NCI-H748 (cell line): Measurements from ENCODE around the gene SENP7.
"Not testable (repeated sequence)": the region's sequence is repeated elsewhere in the genome, so short reads cannot be mapped to it uniquely, and the experiment has no call there.

Source experiments
- DNase-seq: peaks from one replicate; lab custom pipeline; 2025; ENCODE audit not compliant: unreplicated experiment; lab: John Stamatoyannopoulos, UW

Gene SENP7, protein sequence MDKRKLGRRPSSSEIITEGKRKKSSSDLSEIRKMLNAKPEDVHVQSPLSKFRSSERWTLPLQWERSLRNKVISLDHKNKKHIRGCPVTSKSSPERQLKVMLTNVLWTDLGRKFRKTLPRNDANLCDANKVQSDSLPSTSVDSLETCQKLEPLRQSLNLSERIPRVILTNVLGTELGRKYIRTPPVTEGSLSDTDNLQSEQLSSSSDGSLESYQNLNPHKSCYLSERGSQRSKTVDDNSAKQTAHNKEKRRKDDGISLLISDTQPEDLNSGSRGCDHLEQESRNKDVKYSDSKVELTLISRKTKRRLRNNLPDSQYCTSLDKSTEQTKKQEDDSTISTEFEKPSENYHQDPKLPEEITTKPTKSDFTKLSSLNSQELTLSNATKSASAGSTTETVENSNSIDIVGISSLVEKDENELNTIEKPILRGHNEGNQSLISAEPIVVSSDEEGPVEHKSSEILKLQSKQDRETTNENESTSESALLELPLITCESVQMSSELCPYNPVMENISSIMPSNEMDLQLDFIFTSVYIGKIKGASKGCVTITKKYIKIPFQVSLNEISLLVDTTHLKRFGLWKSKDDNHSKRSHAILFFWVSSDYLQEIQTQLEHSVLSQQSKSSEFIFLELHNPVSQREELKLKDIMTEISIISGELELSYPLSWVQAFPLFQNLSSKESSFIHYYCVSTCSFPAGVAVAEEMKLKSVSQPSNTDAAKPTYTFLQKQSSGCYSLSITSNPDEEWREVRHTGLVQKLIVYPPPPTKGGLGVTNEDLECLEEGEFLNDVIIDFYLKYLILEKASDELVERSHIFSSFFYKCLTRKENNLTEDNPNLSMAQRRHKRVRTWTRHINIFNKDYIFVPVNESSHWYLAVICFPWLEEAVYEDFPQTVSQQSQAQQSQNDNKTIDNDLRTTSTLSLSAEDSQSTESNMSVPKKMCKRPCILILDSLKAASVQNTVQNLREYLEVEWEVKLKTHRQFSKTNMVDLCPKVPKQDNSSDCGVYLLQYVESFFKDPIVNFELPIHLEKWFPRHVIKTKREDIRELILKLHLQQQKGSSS

DNA sequence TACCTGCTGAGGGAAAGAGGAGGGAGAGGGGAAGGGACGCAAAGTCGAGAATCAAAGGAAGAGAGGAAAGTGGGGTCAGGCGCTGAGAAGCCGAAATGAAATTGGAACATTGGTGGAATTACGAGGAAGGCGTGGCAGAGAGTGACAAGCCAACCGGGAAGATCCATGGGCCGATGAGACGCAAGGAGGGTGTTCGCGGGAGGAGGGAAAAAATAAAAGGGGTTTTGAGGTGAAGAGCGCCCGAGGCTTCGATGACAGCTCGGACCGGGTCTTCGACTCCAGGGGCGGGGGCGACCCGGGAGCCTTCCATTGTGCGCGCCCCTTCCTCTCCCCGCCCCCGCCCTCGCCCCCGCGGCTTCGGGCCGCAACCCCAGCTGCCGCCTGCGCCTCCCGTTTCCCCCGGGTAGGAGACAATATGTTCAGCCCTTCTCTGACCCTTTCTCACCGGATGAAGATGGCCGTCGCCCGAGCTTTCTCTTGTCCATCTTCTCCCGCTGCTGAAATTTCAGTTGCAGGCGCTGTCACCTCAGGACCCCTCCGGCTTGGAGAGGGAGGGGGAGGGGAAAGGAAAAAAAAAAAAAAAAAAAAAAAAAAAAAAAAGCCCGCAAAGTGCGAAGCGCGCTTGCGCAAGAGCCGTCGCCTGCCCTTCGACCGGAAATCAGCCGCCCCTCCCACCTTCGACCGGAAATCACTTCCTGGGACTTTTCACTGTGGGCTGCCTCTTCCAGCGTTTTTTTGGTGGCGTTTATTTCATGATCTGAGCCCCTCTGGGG lies at the start of gene SENP7:
TSS of gene SENP7 (minus strand) at position 567 of the 773 bp plus-strand sequence. CDS start at position 485, 82 bp downstream.
- DNase-seq: peak; percentile 78

DNA sequence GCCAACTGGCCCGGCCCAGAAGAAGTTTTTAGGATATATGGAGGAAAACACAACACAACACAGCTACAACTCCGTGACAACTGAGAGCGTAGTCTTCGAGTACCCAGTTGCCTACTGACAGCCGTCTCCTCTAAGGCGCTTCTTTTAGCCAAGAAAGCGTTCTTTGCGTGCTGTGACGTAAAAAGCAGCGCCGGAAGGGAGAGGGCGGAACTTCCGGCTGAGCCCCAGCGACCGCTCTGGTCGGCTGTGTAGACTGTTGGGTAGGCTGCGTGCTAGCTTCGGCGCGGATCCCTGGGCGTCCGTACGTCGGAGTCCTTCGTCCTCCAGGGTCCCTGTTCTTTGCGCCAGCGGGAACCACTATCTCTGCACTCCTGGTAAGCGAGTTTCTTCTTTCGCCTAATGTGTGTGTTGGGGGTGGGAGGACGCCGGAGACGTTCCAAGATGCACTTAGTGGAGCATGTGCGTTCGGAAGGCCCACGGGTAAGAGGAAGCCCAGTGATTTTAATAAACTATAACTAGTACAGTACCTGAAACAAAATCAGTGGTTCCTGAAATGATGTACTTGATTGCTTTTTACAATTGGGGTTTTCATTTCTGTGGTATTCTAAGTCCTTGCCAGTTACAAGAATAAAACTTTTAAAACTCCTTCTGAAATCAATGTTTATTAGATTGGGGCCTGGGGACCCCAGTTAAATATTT lies 48.8 kb upstream of the SENP7 start, which contains the start of gene TRMT10C:
TSS of gene TRMT10C (plus strand) at position 239 of the 699 bp plus-strand sequence. CDS start 2,914 bp downstream, outside the sequence.
- peak; percentile 90 for DNase-seq

GRCh38 chr3:101556064-101556463 lies 43.1 kb upstream of the SENP7 start:
- DNase-seq: no peak

DNA sequence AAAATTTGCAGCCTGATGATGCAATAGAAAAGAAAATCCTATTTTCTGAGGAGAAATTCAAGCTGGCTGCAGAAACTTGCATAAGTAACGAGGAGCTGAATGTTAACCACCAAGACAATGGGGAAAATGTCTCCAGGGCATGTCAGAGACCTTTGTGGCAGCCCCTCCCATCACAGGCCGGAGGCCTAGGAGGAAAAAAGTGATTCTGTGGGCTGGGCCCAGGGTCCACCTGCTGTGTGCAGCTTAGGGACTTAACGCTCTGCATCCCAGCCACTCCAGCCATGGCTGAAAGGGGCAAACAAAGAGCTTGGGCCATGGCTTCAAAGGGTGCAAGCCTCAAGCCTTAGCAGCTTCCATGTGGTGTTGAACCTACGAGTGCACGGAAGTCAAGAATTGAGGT lies 40.4 kb upstream of the SENP7 start:
- DNase-seq: not testable (repeated sequence)

DNA sequence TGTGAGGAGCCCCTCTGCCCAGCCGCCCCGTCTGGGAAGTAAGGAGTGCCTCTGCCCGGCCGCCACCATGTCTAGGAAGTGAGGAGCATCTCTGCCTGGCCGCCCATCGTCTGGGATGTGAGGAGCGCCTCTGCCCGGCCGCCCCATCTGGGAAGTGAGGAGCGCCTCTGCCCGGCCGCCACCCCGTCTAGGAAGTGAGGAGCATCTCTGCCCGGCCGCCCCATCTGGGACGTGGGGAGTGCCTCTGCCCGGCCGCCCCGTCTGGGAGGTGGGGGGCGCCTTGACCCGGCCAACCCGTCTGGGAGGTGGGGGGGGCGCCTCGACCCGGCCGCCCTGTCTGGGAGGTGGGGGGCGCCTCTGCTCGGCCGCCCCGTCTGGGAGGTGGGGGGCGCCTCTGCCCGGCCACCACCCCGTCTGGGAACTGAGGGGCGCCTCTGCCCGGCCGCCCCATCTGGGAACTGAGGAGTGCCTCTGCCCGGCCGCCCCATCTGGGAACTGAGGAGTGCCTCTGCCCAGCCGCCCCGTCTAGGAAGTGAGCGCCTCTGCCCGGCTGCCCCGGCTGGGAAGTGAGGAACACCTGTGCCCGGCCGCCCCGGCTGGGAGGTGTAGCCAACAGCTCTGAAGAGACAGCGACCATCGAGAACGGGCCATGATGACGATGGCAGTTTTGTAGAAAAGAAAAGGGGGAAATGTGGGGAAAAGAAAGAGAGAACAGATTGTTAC lies 38.5 kb upstream of the SENP7 start:
- DNase-seq: not testable (repeated sequence)

DNA sequence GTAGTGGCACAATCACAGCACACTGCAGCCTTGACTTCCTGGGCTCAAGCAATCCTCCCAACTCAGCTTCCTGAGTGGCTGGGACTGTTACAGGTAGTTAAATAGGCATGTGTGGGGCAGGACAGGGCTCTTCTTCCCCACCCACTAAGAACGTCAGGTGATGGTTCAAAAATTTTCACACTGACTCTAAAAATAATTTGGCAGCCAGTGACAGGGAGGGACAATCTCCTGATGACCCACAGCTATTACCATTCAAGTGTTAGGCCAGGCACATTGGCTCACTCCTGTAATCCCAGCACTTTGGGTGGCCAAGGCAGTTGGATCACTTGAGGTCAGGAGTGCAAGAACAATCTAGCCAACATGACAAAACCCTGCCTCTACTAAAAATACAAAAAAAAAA lies 36.5 kb upstream of the SENP7 start:
- no peak for DNase-seq

GRCh38 chr3:101548527-101549105 lies 35.6 kb upstream of the SENP7 start:
- DNase-seq: no peak

- DNase-seq: no peak
Observed at GRCh38 chr3:101544161-101544850, 31.3 kb upstream of the SENP7 start.

- DNase-seq: no peak
Observed at GRCh38 chr3:101542957-101543356, 29.9 kb upstream of the SENP7 start.

GRCh38 chr3:101536955-101537354 lies 23.9 kb upstream of the SENP7 start:
- DNase-seq: not testable (repeated sequence)

- no peak for DNase-seq
Observed at GRCh38 chr3:101536266-101536665, 23.3 kb upstream of the SENP7 start.

DNA sequence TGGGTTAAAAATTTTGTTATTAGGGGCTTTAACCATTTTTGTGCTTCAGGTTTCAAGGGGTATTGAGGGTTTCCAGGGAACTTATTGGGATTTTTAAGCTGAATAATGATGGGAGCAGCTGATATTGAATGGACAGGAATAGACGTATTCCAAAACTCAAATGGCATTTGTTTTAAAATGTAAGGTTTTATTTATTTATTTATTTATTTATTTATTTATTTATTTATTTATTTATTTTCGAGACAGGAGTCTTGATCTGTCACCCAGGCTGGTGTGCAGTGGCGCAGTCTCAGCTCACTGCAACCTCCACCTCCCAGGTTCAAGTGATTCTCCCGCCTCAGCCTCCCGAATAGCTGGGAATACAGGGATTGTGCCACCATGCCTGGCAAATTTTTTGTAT lies 22.2 kb upstream of the SENP7 start:
- no peak for DNase-seq

- DNase-seq: no peak
Observed at GRCh38 chr3:101533603-101533968, 20.6 kb upstream of the SENP7 start.

DNA sequence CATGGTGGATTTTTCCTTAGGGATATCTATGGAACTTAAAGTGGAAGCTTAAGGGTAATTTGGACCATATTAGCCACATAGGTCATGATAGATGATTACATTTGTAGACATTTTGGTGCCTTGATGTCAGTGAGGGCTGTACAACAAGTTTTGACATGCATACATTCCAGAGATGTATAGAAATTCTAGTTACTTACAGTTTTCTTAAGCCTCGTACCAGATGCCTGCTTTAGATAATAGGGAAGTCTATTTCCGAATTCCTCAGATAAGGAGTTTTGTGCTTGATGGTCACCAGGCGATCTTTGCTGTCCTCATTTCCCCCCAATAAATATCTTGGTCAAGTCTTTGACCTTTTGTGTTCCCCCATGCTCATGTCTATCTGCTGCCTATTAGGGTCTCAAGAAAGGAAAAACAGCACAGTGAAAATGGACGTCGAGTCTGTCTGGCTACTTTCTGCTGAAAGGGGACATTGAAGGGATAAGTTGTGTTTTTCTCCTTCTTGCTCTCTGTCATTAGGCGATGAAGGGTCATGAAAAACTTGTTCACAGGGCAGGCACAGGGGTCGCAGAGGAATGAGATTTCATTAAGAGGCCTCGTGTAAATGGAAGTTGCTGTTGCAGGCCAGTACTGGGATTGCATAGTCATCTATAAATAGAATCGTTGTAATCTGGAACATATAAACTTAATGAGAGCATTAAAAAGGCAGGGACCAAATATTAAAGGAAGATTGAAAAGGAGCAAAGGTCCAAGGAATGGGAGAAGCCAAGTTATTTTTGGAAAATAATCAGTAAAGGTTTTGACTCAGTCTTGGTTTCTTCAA lies 20.0 kb upstream of the SENP7 start:
- no peak for DNase-seq

- DNase-seq: no peak
Observed at GRCh38 chr3:101531473-101532086, 18.6 kb upstream of the SENP7 start.

DNA sequence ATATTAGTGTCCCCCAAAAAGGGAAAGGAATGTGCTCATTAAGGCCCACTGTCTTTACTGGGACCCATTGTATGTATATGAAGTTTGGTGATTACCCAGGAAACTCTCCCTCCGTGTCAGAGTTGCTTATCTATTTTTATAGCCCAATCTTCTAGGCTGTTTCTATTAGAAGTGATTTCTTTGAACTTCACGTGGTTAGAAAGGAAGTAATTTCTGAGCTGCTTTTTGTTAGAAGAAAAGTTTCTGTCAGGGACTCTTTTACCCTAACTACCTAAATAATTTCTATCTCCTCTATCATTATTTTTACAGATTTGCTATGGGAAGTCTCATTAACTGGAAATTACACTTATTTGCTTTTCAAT lies 17.7 kb upstream of the SENP7 start:
- no peak for DNase-seq
